H1 (cell line): Measurements from ENCODE around the gene MRPL32. TPM values are rescaled to one million over a fixed set of nuclear protein-coding genes. Genes with fewer than 3 reads are reported as not detected.

Source experiments
- CTCF ChIA-PET: fragments of 300-600 bp; sonication (Branson Sonifier 250); formaldehyde crosslinking; loops from one replicate; lab custom pipeline; 2021; ENCODE audit not compliant: partially characterized antibody; lab: Charles Lee
- POLR2A ChIA-PET: fragments of 300-600 bp; sonication (Branson Sonifier 250); formaldehyde crosslinking; loops from one replicate; lab custom pipeline; 2021; ENCODE audit warnings: inconsistent platforms; ENCODE audit not compliant: partially characterized antibody; lab: Charles Lee
- DNase-seq, 2 experiments: peaks; one replicate each; pipeline versions ENCODE4 v3.0.0 to v3.0.0-alpha.2; 2010 to 2022; ENCODE audit warnings: low spot score in 2 of 2, low read depth in 1 of 2, mixed read lengths in 1 of 2
- FAIRE-seq: peaks from 2 replicates; lab custom pipeline; 2011; peaks lifted over from hg19 to GRCh38; lab: Jason Lieb, UNC
- H2AFZ ChIP-seq: 2 replicates; pipeline ENCODE4 v1.8.1; 2012; ENCODE audit warnings: low read length, inconsistent platforms
- H2AK5ac ChIP-seq: 2 replicates; pipeline ENCODE4 v1.6.1; 2013; ENCODE audit warnings: low read depth, low read length
- H2BK120ac ChIP-seq: replicated peaks from 2 replicates; pipeline ENCODE3; 2013; ENCODE audit warnings: low read depth, low read length, inconsistent platforms
- H2BK12ac ChIP-seq: 2 replicates; pipeline ENCODE4 v1.6.1; 2013; ENCODE audit warnings: low read depth, low read length
- H2BK15ac ChIP-seq: 2 replicates; pipeline ENCODE4 v1.6.1; 2013; ENCODE audit warnings: low read length
- H2BK20ac ChIP-seq: 2 replicates; pipeline ENCODE4 v1.6.1; 2013; ENCODE audit warnings: low read length
- H2BK5ac ChIP-seq: 2 replicates; pipeline ENCODE4 v1.6.1; 2013; ENCODE audit warnings: low read depth, low read length
- H3K14ac ChIP-seq: 2 replicates; pipeline ENCODE4 v1.6.1; 2013; ENCODE audit warnings: inconsistent platforms; ENCODE audit not compliant: insufficient read length
- H3K18ac ChIP-seq: 2 replicates; pipeline ENCODE4 v1.6.1; 2013; ENCODE audit warnings: low read length; ENCODE audit errors: extremely low read depth
- H3K23ac ChIP-seq: 2 replicates; pipeline ENCODE4 v1.6.1; 2013; ENCODE audit warnings: inconsistent platforms; ENCODE audit not compliant: insufficient read length
- H3K23me2 ChIP-seq: 2 replicates; pipeline ENCODE4 v1.6.1; 2013; ENCODE audit warnings: low read depth, low read length
- H3K27ac ChIP-seq: 2 replicates; pipeline ENCODE4 v1.6.1; 2011; ENCODE audit warnings: low read depth, low read length, inconsistent platforms
- H3K27me3 ChIP-seq, 4 experiments: replicated peaks in 1 of 4; 1 replicate in 1 of 4; 2 replicates in 3 of 4; pipeline versions ENCODE4 v1.6.1 to v1.8.1; 2011 to 2013; ENCODE audit warnings: low read length in 3 of 4, mild to moderate bottlenecking in 3 of 4, inconsistent platforms in 2 of 4, mixed read lengths in 2 of 4, moderate library complexity in 1 of 4; ENCODE audit not compliant: control insufficient read depth in 3 of 4, insufficient read depth in 3 of 4; ENCODE audit errors: extremely low read depth in 1 of 4
- H3K36me3 ChIP-seq, 4 experiments: 2 replicates each; pipeline versions ENCODE4 v1.6.1 to v1.8.1; 2011 to 2013; ENCODE audit warnings: mild to moderate bottlenecking in 4 of 4, low read length in 3 of 4, moderate library complexity in 2 of 4, control low read depth in 1 of 4, inconsistent platforms in 1 of 4; ENCODE audit not compliant: insufficient read depth in 4 of 4, control insufficient read depth in 2 of 4
- H3K4ac ChIP-seq: replicated peaks from 2 replicates; pipeline ENCODE3; 2013; ENCODE audit warnings: low read length, low read depth, mixed read lengths, inconsistent platforms; ENCODE audit not compliant: insufficient read length
- H3K4me1 ChIP-seq, 4 experiments: replicated peaks in 1 of 4; 1 replicate in 1 of 4; 2 replicates in 3 of 4; pipeline versions ENCODE4 v1.6.1 to v1.8.1; 2011 to 2013; ENCODE audit warnings: low read length in 3 of 4, inconsistent platforms in 2 of 4, mixed read lengths in 1 of 4; ENCODE audit not compliant: insufficient read depth in 4 of 4, control insufficient read depth in 3 of 4
- H3K4me2 ChIP-seq, 2 experiments: 2 replicates each; pipeline versions ENCODE4 v1.6.1 to v1.8.1; 2011 to 2013; ENCODE audit warnings: low read depth in 2 of 2, low read length in 2 of 2, control low read depth in 1 of 2, inconsistent platforms in 1 of 2, mild to moderate bottlenecking in 1 of 2; ENCODE audit not compliant: insufficient read depth in 1 of 2
- H3K4me3 ChIP-seq, 4 experiments: fragments of 200-600, 300-600 bp in 1 of 4; sonication (generic), shearing (Covaris generic), sonication (Bioruptor Twin) in 1 of 4; 2 replicates each; pipeline versions ENCODE4 v1.5.1 to v1.8.1; 2011 to 2016; ENCODE audit warnings: low read length in 4 of 4, low read depth in 3 of 4, control low read depth in 2 of 4, inconsistent platforms in 2 of 4, mild to moderate bottlenecking in 2 of 4, mixed read lengths in 1 of 4, moderate library complexity in 1 of 4; ENCODE audit not compliant: insufficient read depth in 2 of 4; ENCODE audit errors: extremely low read depth in 1 of 4
- H3K56ac ChIP-seq: replicated peaks from 2 replicates; pipeline ENCODE3; 2013; ENCODE audit warnings: low read depth, mild to moderate bottlenecking, mixed read lengths, low read length, inconsistent platforms; ENCODE audit not compliant: insufficient read length
- H3K79me1 ChIP-seq: 2 replicates; pipeline ENCODE4 v1.6.1; 2013; ENCODE audit warnings: low read depth, low read length, control low read depth
- H3K79me2 ChIP-seq, 2 experiments: 2 replicates each; pipeline versions ENCODE4 v1.6.1 to v1.8.1; 2012 to 2013; ENCODE audit warnings: low read length in 2 of 2, mild to moderate bottlenecking in 2 of 2, inconsistent platforms in 1 of 2; ENCODE audit not compliant: insufficient read depth in 2 of 2, control insufficient read depth in 1 of 2
- H3K9ac ChIP-seq, 4 experiments: replicated peaks in 1 of 4; 1 replicate in 1 of 4; 2 replicates in 3 of 4; pipeline versions ENCODE4 v1.6.1 to v1.8.1; 2011 to 2013; ENCODE audit warnings: low read depth in 3 of 4, low read length in 3 of 4, control low read depth in 2 of 4, mild to moderate bottlenecking in 2 of 4, moderate library complexity in 2 of 4, inconsistent platforms in 1 of 4; ENCODE audit errors: extremely low read depth in 1 of 4
- H3K9me3 ChIP-seq, 2 experiments: 2 replicates each; pipeline versions ENCODE4 v1.6.1 to v1.8.1; 2012 to 2013; ENCODE audit warnings: mild to moderate bottlenecking in 2 of 2, moderate library complexity in 2 of 2, control low read depth in 1 of 2, inconsistent platforms in 1 of 2, low read depth in 1 of 2, low read length in 1 of 2, mixed read lengths in 1 of 2; ENCODE audit not compliant: insufficient read depth in 2 of 2
- H4K20me1 ChIP-seq, 2 experiments: replicated peaks in 1 of 2; 2 replicates each; pipeline versions ENCODE3 to v1.8.1; 2011 to 2013; ENCODE audit warnings: inconsistent platforms in 2 of 2, low read length in 2 of 2, mild to moderate bottlenecking in 1 of 2; ENCODE audit not compliant: insufficient read depth in 2 of 2, control insufficient read depth in 1 of 2
- H4K5ac ChIP-seq: 2 replicates; pipeline ENCODE4 v1.6.1; 2013; ENCODE audit warnings: low read length, low read depth, mixed read lengths, inconsistent platforms; ENCODE audit not compliant: insufficient read length
- H4K8ac ChIP-seq: 2 replicates; pipeline ENCODE4 v1.8.0; 2013; ENCODE audit warnings: mild to moderate bottlenecking, moderate library complexity, low read length, inconsistent platforms; ENCODE audit not compliant: insufficient read depth; ENCODE audit errors: extremely low read depth
- H4K91ac ChIP-seq: replicated peaks from 2 replicates; pipeline ENCODE3; 2013; ENCODE audit warnings: low read length, mixed read lengths, inconsistent platforms; ENCODE audit not compliant: insufficient read length
- GTF2F1 ChIP-seq: IDR thresholded peaks from 2 replicates; pipeline ENCODE4 v1.6.1; 2012; ENCODE audit warnings: low read depth, low read length, improper control_type of control experiment, borderline replicate concordance
- HDAC6 ChIP-seq: IDR thresholded peaks from one replicate; pipeline ENCODE4 v1.7.1; 2012; ENCODE audit warnings: low read depth, mild to moderate bottlenecking, inconsistent platforms, low read length, moderate library complexity
- SIRT6 ChIP-seq: IDR thresholded peaks from one replicate; pipeline ENCODE4 v1.7.1; 2012; ENCODE audit warnings: low read length, inconsistent platforms
- SP2 ChIP-seq: IDR thresholded peaks from 2 replicates; pipeline ENCODE4 v1.6.1; 2012; ENCODE audit warnings: mild to moderate bottlenecking, low read length, inconsistent platforms
- SRF ChIP-seq: IDR thresholded peaks from 2 replicates; pipeline ENCODE4 v1.6.1; 2011; ENCODE audit warnings: mild to moderate bottlenecking, low read depth, low read length, moderate library complexity
- WGBS, 2 experiments: shearing (Covaris generic) in 1 of 2; methylation state at CpG; one replicate each; pipeline versions ENCODE4 v1.1.6 to v1.1.7; 2013 to 2015; ENCODE audit warnings: low lambda C conversion rate in 2 of 2, mixed read lengths in 2 of 2, inconsistent platforms in 1 of 2, low coverage in 1 of 2, missing lambda C conversion rate in 1 of 2; ENCODE audit not compliant: insufficient replicate concordance in 2 of 2, insufficient coverage in 1 of 2, insufficient read length in 1 of 2; ENCODE audit errors: extremely low coverage in 1 of 2, missing lambda C conversion rate in 1 of 2; 5-methylcytosine and 5-hydroxymethylcytosine counted together
- polyA plus RNA-seq, 7 experiments: library from polyadenylated mRNA; depleted of rRNA in 3 of 7; stranded (reverse) in 5 of 7; unstranded in 2 of 7; fragments of >200 nt in 5 of 7; fragments of 200-250 nt in 2 of 7; gene quantifications; 1 replicate in 5 of 7; 2 replicates in 1 of 7; 4 replicates in 1 of 7; pipeline versions ENCODE4 v1.2.1 to v1.2.3, GENCODE V29; 2011 to 2013; ENCODE audit warnings: missing spikeins in 2 of 7, mixed read lengths in 2 of 7
- total RNA-seq: library from RNA; stranded (reverse); fragmentation: NEBNext Ultra II Directional; extraction: Animal tissue kit (Norgen Biotek cat#: 25700); gene quantifications from 2 replicates; pipeline ENCODE4 v1.2.1, GENCODE V29; 2021
- TF ChIP-seq, protein P1 (sequence below): IDR thresholded peaks from 2 replicates; pipeline ENCODE4 v1.6.1; 2011; ENCODE audit warnings: low read depth, mild to moderate bottlenecking, low read length; ENCODE audit not compliant: insufficient read depth

MRPL32 gene
- total and polyA plus RNA-seq, 2 of the 8 experiments (the other 6 are each of a cell fraction or from before 2014, with no cell fraction given) = 50.9 to 97.2 TPM

DNA sequence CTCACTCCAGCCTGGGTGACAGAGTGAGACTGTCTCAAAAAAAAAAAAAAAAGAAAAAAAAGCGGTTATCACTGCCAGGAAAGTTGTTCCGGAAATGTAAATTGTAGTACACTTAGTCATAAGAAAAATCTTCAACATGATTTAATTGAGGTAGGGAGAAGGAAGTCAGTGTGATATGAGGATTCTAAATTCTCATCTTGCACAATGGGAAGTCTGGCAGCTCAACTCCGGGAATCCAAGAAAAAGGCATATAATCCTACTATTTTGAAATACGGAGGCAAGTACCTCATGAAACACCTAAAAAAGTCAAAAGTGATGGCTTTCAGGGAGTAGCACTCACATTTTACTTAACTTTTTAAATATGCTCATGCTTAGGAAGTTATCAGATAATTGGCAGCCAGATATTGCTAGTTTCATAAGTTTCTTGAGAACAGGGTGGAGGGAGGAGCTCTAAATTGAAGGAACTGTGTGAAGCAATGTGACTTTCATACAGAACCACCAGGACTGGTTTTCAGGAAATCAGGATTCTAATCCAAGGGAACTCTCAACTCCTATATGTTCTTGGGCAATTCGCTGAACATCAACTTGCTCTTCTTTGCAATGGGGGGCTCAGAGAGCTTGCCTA, 17.6 kb upstream of the MRPL32 start:
- no peak overlapping the region for H4K8ac ChIP-seq
- no peak overlapping the region for H2BK120ac ChIP-seq
- H3K18ac ChIP-seq = no peak overlapping the region
- no peak overlapping the region for H3K27ac ChIP-seq
- peaks cover 0 to 10% of the 10 kb centered on the region in 2 experiments; a peak in 2 of 4 replicates for H3K79me2 ChIP-seq
- no peaks in the 10 kb centered on the region for H3K9me3 ChIP-seq
- no peak for TF ChIP-seq SP2
- no peak for TF ChIP-seq SRF
- TF ChIP-seq SIRT6 = no peak
- TF ChIP-seq, protein P1, sequence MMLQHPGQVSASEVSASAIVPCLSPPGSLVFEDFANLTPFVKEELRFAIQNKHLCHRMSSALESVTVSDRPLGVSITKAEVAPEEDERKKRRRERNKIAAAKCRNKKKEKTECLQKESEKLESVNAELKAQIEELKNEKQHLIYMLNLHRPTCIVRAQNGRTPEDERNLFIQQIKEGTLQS = no peak
- TF ChIP-seq HDAC6 = no peak
- TF ChIP-seq GTF2F1 = no peak
- H4K5ac ChIP-seq = no peak overlapping the region
- DNase-seq = no peak
- ChIA-PET POLR2A (interaction anchor here (0.7 to 9.1 kb wide), 2 partner anchors 13 to 372 kb away, joined by 3 to 112 read pairs; partner anchors contain the start of genes MRPL32 and PSMA2), CTCF (interaction anchor here (1.2 kb wide), 1 partner anchor 296 kb away, joined by 3 read pairs; no protein-coding TSS in a partner anchor)
- peaks cover 0 to 1% of the 10 kb centered on the region in 2 experiments for H4K20me1 ChIP-seq
- peaks cover 4% of the 10 kb centered on the region; the same call in 1 of the 2 replicates for H3K79me1 ChIP-seq
- no peak overlapping the region for H3K4me3 ChIP-seq
- H4K91ac ChIP-seq = no peak overlapping the region
- peaks cover 2% of the 10 kb centered on the region; the same call in 1 of the 2 replicates for H3K23me2 ChIP-seq
- H3K36me3 ChIP-seq = peaks cover 2 to 47% (median 21%) of the 10 kb centered on the region in 4 experiments; a peak in 6 of 8 replicates
- no peak overlapping the region for H2BK20ac ChIP-seq
- peaks cover 2 to 11% (median 5%) of the 10 kb centered on the region in 4 experiments; a peak in 6 of 7 replicates for H3K4me1 ChIP-seq
- no peak overlapping the region for H2BK15ac ChIP-seq
- H3K56ac ChIP-seq = no peak overlapping the region
- no peak overlapping the region for H2AK5ac ChIP-seq
- H3K9ac ChIP-seq = no peak overlapping the region
- 92% methylated on average over 3 of the region's 5 CpGs; no CpG with 5 or more reads in 1 of the 2 experiments for WGBS, 2 experiments
- H2BK5ac ChIP-seq = no peak overlapping the region
- no peak overlapping the region for H2AFZ ChIP-seq
- no peak overlapping the region for H3K4ac ChIP-seq
- no peak overlapping the region for H2BK12ac ChIP-seq
- no peak for FAIRE-seq
- H3K23ac ChIP-seq = no peak overlapping the region
- no peaks in the 10 kb centered on the region for H3K27me3 ChIP-seq
- no peak overlapping the region for H3K4me2 ChIP-seq
- H3K14ac ChIP-seq = no peak overlapping the region
